HepG2 (cell line): ENCODE measurements around the gene DNAJC4. TPM values are rescaled to one million over a fixed set of nuclear protein-coding genes. Genes with fewer than 3 reads are reported as not detected.
A peak's percentile ranks its signal among the peaks of the same experiment; 100 is the strongest.

Experiments used
- ATAC-seq: fragments of 200-7000 bp; cut with Tn5 transposase; 3 replicates; pipeline ENCODE4 v1.9.1; 2020; ENCODE audit warnings: mild to moderate bottlenecking, moderate library complexity
- BruUV-seq: library from RNA; stranded (reverse); fragments of 400-500 nt; replicated peaks from 2 replicates; lab custom pipeline; 2021; lab: Mats Ljungman, UMichigan
- CTCF ChIA-PET: fragments of 300-600 bp; formaldehyde crosslinking; extraction: SDS; loops from one replicate; lab custom pipeline; 2021; ENCODE audit warnings: low total read pairs, inconsistent platforms, low intra/inter-chr PET ratio; lab: Yijun Ruan, JAX
- POLR2A ChIA-PET: fragments of 350-600 bp; sonication (Branson Sonifier 250); formaldehyde crosslinking; loops from one replicate; lab custom pipeline; 2020; ENCODE audit warnings: antibody characterized with exemption, inconsistent platforms; lab: Yijun Ruan, JAX
- DNase-seq: peaks from one replicate; pipeline ENCODE4 v3.0.0-alpha.2; 2015; ENCODE audit warnings: low spot score
- FAIRE-seq: peaks from 3 replicates; lab custom pipeline; 2011; peaks lifted over from hg19 to GRCh38; lab: Jason Lieb, UNC
- H2AFZ ChIP-seq: one replicate; pipeline ENCODE4 v1.6.1; 2011; ENCODE audit warnings: low read length, inconsistent platforms
- H3K27ac ChIP-seq: fragments of 300-600 bp; 3 replicates; pipeline ENCODE4 v1.8.0; 2011; ENCODE audit warnings: mixed run types, mild to moderate bottlenecking, mixed read lengths, low read length, inconsistent platforms; ENCODE audit not compliant: insufficient read depth; ENCODE audit errors: extremely low read length
- H3K27me3 ChIP-seq, 2 experiments: fragments of 200-600 bp in 1 of 2; 2 replicates in 1 of 2; 3 replicates in 1 of 2; pipeline versions ENCODE4 v1.6.0 to v1.8.0; 2011; ENCODE audit warnings: low read length in 2 of 2, mild to moderate bottlenecking in 2 of 2, moderate library complexity in 2 of 2, inconsistent platforms in 1 of 2; ENCODE audit not compliant: insufficient read depth in 2 of 2, control insufficient read depth in 1 of 2
- H3K36me3 ChIP-seq, 2 experiments: fragments of 200-600 bp in 1 of 2; replicated peaks in 1 of 2; 2 replicates in 1 of 2; 3 replicates in 1 of 2; pipeline versions ENCODE4 v1.5.1 to v1.8.0; 2011; ENCODE audit warnings: low read length in 2 of 2, inconsistent platforms in 1 of 2; ENCODE audit not compliant: insufficient read depth in 2 of 2, control insufficient read depth in 1 of 2
- H3K4me1 ChIP-seq: 2 replicates; pipeline ENCODE4 v1.5.1; 2012; ENCODE audit warnings: low read length, inconsistent platforms; ENCODE audit not compliant: insufficient read depth
- H3K4me2 ChIP-seq: 2 replicates; pipeline ENCODE4 v1.6.0; 2011; ENCODE audit warnings: low read depth, low read length, inconsistent platforms
- H3K4me3 ChIP-seq, 3 experiments: fragments of 200-600 bp in 1 of 3; sonication (generic), shearing (Covaris generic) in 1 of 3; replicated peaks in 1 of 3; 2 replicates each; pipeline ENCODE4 v1.5.1; 2011 to 2016; ENCODE audit warnings: low read length in 3 of 3, inconsistent platforms in 2 of 3, low read depth in 2 of 3, mild to moderate bottlenecking in 2 of 3, control low read depth in 1 of 3, mixed read lengths in 1 of 3; ENCODE audit not compliant: insufficient read depth in 1 of 3
- H3K79me2 ChIP-seq: one replicate; pipeline ENCODE4 v1.6.1; 2011; ENCODE audit warnings: low read length, inconsistent platforms; ENCODE audit not compliant: insufficient read depth
- H3K9ac ChIP-seq: 2 replicates; pipeline ENCODE4 v1.6.0; 2011; ENCODE audit warnings: mild to moderate bottlenecking, low read depth, low read length, inconsistent platforms; ENCODE audit not compliant: insufficient read depth
- H3K9me3 ChIP-seq: 2 replicates; pipeline ENCODE4 v1.5.1; 2012; ENCODE audit warnings: mild to moderate bottlenecking, low read length
- H4K20me1 ChIP-seq: 2 replicates; pipeline ENCODE4 v1.6.0; 2011; ENCODE audit warnings: inconsistent platforms, mild to moderate bottlenecking, low read length, moderate library complexity; ENCODE audit not compliant: insufficient read depth
- ARNTL ChIP-seq: sonication (generic); formaldehyde crosslinking; IDR thresholded peaks from 2 replicates; pipeline ENCODE4 v1.4.0; 2020; ENCODE audit warnings: mild to moderate bottlenecking, missing genetic modification reagents
- HMG20A ChIP-seq: IDR thresholded peaks from 2 replicates; pipeline ENCODE4 v1.6.1; 2016; ENCODE audit warnings: borderline replicate concordance
- POLR2A ChIP-seq, 2 experiments: IDR thresholded peaks; 2 replicates each; pipeline ENCODE4 v1.6.1; 2011; ENCODE audit warnings: low read depth in 2 of 2, low read length in 2 of 2, mild to moderate bottlenecking in 1 of 2, moderate library complexity in 1 of 2; ENCODE audit not compliant: insufficient read depth in 1 of 2
- POLR2G ChIP-seq: fragments of 200-400 bp; formaldehyde crosslinking; IDR thresholded peaks from 2 replicates; pipeline ENCODE4 v1.6.1; 2018; ENCODE audit warnings: mild to moderate bottlenecking, low read depth, low read length, moderate library complexity
- RNF219 ChIP-seq: sonication (generic); formaldehyde crosslinking; IDR thresholded peaks from 2 replicates; pipeline ENCODE4 v1.5.0; 2020; ENCODE audit warnings: mild to moderate bottlenecking, missing genetic modification reagents
- SIN3A ChIP-seq: IDR thresholded peaks from 2 replicates; pipeline ENCODE4 v1.6.1; 2011; ENCODE audit warnings: low read depth, mild to moderate bottlenecking, control low read depth, low read length, borderline replicate concordance
- ZNF224 ChIP-seq: sonication (generic); formaldehyde crosslinking; IDR thresholded peaks from 2 replicates; pipeline ENCODE4 v1.5.0; 2020; ENCODE audit warnings: mild to moderate bottlenecking, missing genetic modification reagents
- ZNF33B ChIP-seq: sonication (generic); formaldehyde crosslinking; IDR thresholded peaks from 2 replicates; pipeline ENCODE4 v1.5.1; 2020; ENCODE audit warnings: mild to moderate bottlenecking, missing genetic modification reagents
- WGBS: methylation state at CpG from one replicate; pipeline ENCODE4 v1.1.6; 2017; ENCODE audit warnings: low lambda C conversion rate; 5-methylcytosine and 5-hydroxymethylcytosine counted together
- in situ Hi-C: cut with HindIII; loops from 2 replicates; pipeline ENCODE4 v1.10.0; 2017; ENCODE audit warnings: low pct_unique_long_range_greater_than_20kb; ENCODE audit not compliant: extremely low pct_ligation_motif_present
- intact Hi-C: fragments of 100-400 bp; cut with micrococcal nuclease; formaldehyde crosslinking; loops from one replicate; pipeline ENCODE4 v1.10.0; 2022; ENCODE audit not compliant: unreplicated experiment
- polyA plus RNA-seq, 8 experiments: library from polyadenylated mRNA; depleted of rRNA in 3 of 8; stranded (reverse) in 7 of 8; unstranded in 1 of 8; fragments of >200 nt; fragmentation: Illumina TruSeq in 4 of 8; extraction: Trizol in 4 of 8; gene quantifications; 2 replicates each; pipeline versions ENCODE4 v1.2.1 to v1.2.3, GENCODE V29; 2011 to 2016; ENCODE audit warnings: low read depth in 4 of 8, missing spikeins in 1 of 8, mixed read lengths in 1 of 8; ENCODE audit not compliant: insufficient read depth in 1 of 8
- total RNA-seq, 5 experiments: library from RNA; depleted of rRNA; stranded (reverse); fragments of >200 nt; fragmentation: Illumina TruSeq; extraction: Trizol; gene quantifications; 2 replicates each; pipeline ENCODE4 v1.2.3, GENCODE V29; 2016; ENCODE audit warnings: low read depth in 1 of 5

The DNAJC4 gene
- total and polyA plus RNA-seq, 2 of the 13 experiments (the other 11 are each of a cell fraction or from before 2014, with no cell fraction given): 10.3 to 60.8 TPM

GRCh38 chr11:64207256-64208085 is 22.9 kb upstream of the DNAJC4 start:
- peaks cover 0 to 1% of the 10 kb centered on the region in 2 experiments; a peak in 1 of 5 replicates for H3K27me3 ChIP-seq
- no peak overlapping the region for H3K27ac ChIP-seq
- peaks cover 17% of the 10 kb centered on the region for H3K4me1 ChIP-seq
- ChIA-PET POLR2A (interaction anchor here (1.4 kb wide), 1 partner anchor 62 kb away, joined by 5 read pairs; no protein-coding TSS in a partner anchor), CTCF (no interaction called here)
- no peak for TF ChIP-seq ARNTL
- no peak for TF ChIP-seq POLR2G
- no peak for TF ChIP-seq HMG20A (CRISPR knock-in tag)
- no peak for TF ChIP-seq SIN3A
- TF ChIP-seq POLR2A (IDR thresholded peaks at IDR 0.05; ENCODE audit: insufficient read depth in 1 of 2, low read depth in 2 of 2, low read length in 2 of 2): 0 out of 4 replicates have a peak, but pooled peaks of 1 of the 2 experiments have one; percentile 2
- TF ChIP-seq, all 625 proteins: peak for 1
- in situ Hi-C loops (no loop called here), intact Hi-C loops (no loop called here)
- Histone ChIP-seq H3K36me3 (peaks cover 19% of the 10 kb centered on the region in 2 experiments; a peak in 4 of 5 replicates), H2AFZ (no peak overlapping the region), H3K9me3 (no peaks in the 10 kb centered on the region), H3K4me2 (no peak overlapping the region), H3K79me2 (no peaks in the 10 kb centered on the region), H3K4me3 (no peak overlapping the region), H3K9ac (no peak overlapping the region), H4K20me1 (0 out of 2 replicates have a peak, but pooled peaks cover 2% of the 10 kb centered on the region)
- no peak for DNase-seq
- BruUV-seq: no TSS peak
- FAIRE-seq: no peak
- 86% methylated on average over 18 of the region's 30 CpGs for WGBS
- no peak for ATAC-seq

DNA sequence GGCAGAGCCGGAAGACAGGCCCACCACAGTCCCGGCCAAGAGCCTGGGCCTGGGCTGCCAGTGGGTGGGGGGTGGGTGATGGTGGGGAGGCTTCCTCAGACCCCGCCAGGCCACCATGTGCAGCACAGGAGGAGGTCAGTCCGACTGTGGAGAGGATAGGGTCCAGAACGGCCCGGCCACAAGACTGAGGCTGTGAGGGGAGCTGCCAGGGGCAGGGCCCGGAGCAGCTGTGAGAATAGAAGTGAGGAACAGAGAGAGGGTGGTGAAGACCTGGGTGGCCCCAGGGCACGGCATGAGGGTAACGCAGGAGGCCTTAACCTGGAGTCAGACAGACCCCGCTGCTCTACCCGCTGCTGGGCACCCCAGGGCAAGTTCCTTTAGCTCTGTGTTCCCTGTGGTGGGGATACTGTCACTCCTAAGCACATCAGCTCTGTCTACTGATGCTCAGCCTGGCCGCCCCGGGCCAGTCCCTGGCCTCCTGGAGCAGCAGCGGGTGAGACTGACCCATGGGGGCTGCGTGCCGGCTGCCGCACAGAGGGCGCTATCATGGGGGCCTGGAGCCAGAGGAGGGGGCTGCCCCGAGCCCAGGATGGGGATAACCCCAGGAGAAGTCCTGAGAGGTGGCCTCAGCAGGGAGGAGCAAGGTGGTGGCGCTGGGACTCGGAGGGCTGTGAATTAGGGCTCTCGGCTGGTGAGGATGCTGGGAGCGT is 22.1 kb upstream of the DNAJC4 start:
- TF ChIP-seq ZNF33B (CRISPR knock-in tag): no peak
- no peak for TF ChIP-seq ZNF224 (CRISPR knock-in tag)
- TF ChIP-seq POLR2A (IDR thresholded peaks at IDR 0.05; ENCODE audit: insufficient read depth in 1 of 2, low read depth in 2 of 2, low read length in 2 of 2): 0 out of 4 replicates have a peak, but pooled peaks of 1 of the 2 experiments have one; percentile 1
- TF ChIP-seq RNF219: no peak
- ATAC-seq (peak; percentile 11), DNase-seq (no peak), FAIRE-seq (no peak)
- peaks cover 17% of the 10 kb centered on the region for H3K4me1 ChIP-seq
- no peak overlapping the region for H2AFZ ChIP-seq
- POLR2A ChIA-PET: interaction anchor here (1.4 kb wide), 1 partner anchor 61 kb away, joined by 5 read pairs; no protein-coding TSS in a partner anchor
- in situ Hi-C loops: no loop called here
- BruUV-seq: no TSS peak
- H3K4me2 ChIP-seq: no peak overlapping the region
- H3K9ac ChIP-seq: no peak overlapping the region
- 83% methylated on average over 18 of the region's 23 CpGs for WGBS
- no peaks in the 10 kb centered on the region for H3K9me3 ChIP-seq
- no peaks in the 10 kb centered on the region for H3K79me2 ChIP-seq
- H3K27ac ChIP-seq: no peak overlapping the region
- no peak overlapping the region for H3K4me3 ChIP-seq
- CTCF ChIA-PET: no interaction called here
- H3K27me3 ChIP-seq: peaks cover 0 to 1% of the 10 kb centered on the region in 2 experiments; a peak in 1 of 5 replicates
- intact Hi-C loops: no loop called here
- H4K20me1 ChIP-seq: 0 out of 2 replicates have a peak, but pooled peaks cover 2% of the 10 kb centered on the region
- H3K36me3 ChIP-seq: peaks cover 12% of the 10 kb centered on the region in 2 experiments; a peak in 4 of 5 replicates
